CD4-positive, alpha-beta T cell treated with Interleukin-6 at 100 ng/mL for 8 hours (primary cell): ENCODE measurements around the gene IYD.
"Not testable (repeated sequence)": the region's sequence is repeated elsewhere in the genome, so short reads cannot be mapped to it uniquely, and the experiment has no call there.

ENCODE experiments used
- DNase-seq: peaks from one replicate; pipeline ENCODE4 v3.0.0-alpha.2; 2020; ENCODE audit warnings: mixed read lengths, low spot score

The IYD gene

DNA sequence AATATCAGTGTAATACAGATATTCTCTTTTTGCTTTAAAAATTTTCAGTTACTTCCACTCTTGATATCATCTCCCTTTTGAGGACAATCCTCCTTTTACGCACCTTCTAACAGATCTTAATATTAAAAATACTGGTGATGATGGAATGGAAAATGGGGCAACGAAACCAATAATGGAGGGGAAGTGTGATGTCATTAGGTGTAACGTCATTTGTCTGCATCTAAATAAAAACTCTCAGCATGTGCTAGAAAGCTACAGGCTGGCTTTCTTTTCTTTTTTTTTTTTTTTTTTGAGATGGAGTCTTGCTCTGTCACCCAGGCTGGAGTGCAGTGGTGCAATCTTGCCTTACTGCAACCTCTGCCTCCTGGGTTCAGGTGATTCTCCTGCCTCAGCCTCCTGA is 66.5 kb downstream of the IYD start:
- DNase-seq, result no peak

- no peak for DNase-seq
These were observed 67.0 kb downstream of the IYD start for GRCh38 chr6:150435832-150436231.

DNA sequence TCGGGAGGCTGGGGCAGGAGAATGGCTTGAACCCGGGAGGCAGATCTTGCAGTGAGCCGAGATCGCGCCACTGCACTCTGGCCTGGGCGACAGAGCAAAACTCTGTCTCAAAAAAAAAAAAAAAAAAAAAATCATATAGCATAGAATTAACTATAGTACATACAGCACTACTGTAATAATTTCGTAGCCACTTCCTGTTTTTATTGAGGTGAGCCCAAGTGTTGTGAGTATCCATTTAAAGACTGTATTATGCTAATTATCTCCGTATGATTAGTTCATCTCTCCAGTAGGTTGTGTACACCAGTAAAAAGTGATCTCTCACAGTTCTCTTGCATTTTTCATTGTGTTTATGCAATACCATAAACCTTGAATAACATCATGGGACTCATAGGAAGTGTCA is 70.6 kb downstream of the IYD start:
- DNase-seq, result no peak

- DNase-seq, result no peak
These were observed 74.8 kb downstream of the IYD start for GRCh38 chr6:150443621-150444020.

DNA sequence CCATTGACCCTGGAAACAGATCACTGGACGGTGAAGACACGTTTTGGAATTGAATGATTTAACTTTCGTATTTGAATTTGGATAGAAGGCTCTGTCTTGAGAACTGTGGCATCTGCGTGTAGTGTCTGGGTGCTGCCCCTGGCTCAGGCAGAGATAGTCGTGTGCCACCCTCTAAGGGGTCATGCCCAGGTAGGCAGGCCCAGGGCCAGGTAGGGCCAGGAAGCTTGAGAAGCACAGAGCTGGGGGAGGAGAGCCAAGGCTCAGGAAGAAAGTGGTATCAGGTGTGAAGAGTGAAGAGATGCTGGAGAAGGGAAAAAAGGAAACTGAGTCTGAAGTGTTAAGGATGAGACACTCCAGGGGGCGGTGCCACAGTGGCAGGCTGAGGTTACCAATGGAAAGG is 75.5 kb downstream of the IYD start:
- DNase-seq, result no peak

DNA sequence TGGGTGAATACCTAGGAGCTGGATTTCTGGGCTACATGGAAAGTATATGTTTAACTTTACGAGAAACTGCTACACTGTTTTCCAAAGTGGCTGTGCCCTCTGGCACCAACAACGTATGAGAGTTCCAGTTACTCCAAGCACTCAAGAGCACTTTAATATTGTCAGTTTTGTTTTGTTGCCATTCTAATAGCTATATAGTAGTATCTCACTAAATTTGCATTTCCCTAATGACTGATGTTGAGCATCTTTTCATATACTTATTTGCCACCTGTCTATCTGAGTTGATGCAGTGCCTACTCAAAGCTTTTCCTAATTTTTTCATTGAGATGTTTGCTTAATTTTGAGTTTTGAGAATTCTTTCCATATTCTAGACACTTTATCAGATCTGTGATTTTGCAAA is 76.7 kb downstream of the IYD start:
- DNase-seq, result no peak

GRCh38 chr6:150448221-150448620 is 79.4 kb downstream of the IYD start:
- DNase-seq, result no peak

DNA sequence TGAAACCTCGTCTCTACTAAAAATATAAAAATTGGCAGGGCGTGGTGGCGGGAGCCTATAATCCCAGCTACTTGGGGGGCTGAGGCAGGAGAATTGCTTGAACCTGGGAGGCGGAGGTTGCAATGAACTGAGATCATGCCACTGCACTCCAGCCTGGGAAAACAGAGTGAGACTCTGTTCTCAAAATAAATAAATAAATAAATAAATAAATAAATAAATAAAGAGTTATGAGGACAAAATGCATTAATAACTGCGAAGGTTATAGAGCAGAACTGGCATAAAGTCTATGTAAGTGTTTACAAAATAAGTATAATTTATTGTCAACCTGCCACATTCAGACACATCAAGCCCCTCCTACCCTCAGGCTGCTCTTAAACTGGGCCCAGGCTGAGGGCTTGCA is 80.2 kb downstream of the IYD start:
- DNase-seq, result not testable (repeated sequence)

GRCh38 chr6:150450918-150451317 is 82.1 kb downstream of the IYD start:
- no peak for DNase-seq

GRCh38 chr6:150451807-150452427 is 83.1 kb downstream of the IYD start:
- DNase-seq, result no peak

DNA sequence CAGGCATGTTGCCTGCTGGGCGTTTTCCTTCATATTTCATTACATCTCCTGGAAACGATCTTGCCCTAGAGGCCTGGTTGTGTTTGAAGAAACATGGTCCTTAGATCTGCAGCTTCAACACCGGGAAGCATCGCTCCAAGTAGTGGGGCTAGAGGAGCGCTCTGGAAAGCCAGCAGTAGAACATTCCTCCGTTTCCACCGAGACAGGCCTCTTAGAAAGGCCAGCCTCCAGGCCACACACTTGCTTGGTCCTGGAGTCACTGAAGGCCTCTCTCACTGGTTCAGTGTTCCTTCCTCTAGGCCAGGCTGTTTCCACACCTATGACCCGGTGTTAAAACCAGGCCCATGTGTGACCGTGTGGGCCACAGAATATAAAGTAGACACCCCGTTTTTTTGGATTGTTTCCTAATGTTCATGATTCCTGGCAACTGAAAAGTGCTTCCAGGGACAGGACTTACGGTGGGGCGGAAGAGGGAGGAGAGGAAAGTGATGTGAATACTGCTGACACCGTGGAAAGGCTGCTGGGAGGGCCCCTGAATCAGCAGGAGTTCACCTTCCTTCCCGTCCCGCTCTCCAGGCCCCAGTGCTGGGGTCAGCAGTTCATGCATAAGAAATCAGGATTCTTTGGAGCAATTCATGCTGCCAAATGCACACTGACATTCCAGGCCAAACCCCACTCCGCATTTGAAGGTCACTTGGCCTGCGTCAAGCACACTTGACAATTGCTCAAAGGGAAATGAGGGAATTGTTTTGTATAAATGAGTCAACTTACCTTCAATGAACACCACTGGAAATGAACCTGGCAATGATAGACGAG is 83.8 kb downstream of the IYD start:
- no peak for DNase-seq

- DNase-seq, result no peak
These were observed 84.5 kb downstream of the IYD start for GRCh38 chr6:150453357-150453756.
